ENCODE measurements around the gene PLD4.

The PLD4 gene

GRCh38 chr14:104933746-104934733 is 9.4 kb downstream of the PLD4 start:
- no peaks in the 10 kb centered on the region for H3F3A ChIP-seq (ENCODE audit: insufficient read depth)
- no peaks in the 10 kb centered on the region for H3K36me3 ChIP-seq (ENCODE audit: low read length)
- H3K4me3 ChIP-seq (ENCODE audit: insufficient read depth, low read length, poor library complexity, severe bottlenecking): no peak overlapping the region
- H3K9ac ChIP-seq (ENCODE audit: low read length): no peak overlapping the region
- no peak overlapping the region for H3K27ac ChIP-seq (ENCODE audit: low read depth, low read length)
- no peak overlapping the region for H2AFZ ChIP-seq (ENCODE audit: low read depth, low read length, severe bottlenecking)
- TF ChIP-seq CTCF (IDR thresholded peaks at IDR 0.05; ENCODE audit: insufficient read depth, low read length, poor library complexity, severe bottlenecking): no peak
- TF ChIP-seq EZH2phosphoT487 (conservative IDR thresholded peaks at IDR 0.05; ENCODE audit: low read length): no peak
- no peaks in the 10 kb centered on the region for H4K20me1 ChIP-seq (ENCODE audit: low read depth, low read length)
- H3K79me2 ChIP-seq (ENCODE audit: insufficient read depth, low read length): no peaks in the 10 kb centered on the region
- H3K9me3 ChIP-seq (ENCODE audit: insufficient read depth, low read length): no peaks in the 10 kb centered on the region
- H3K9me2 ChIP-seq (replicated peaks; ENCODE audit: insufficient read depth, low read length): no peaks in the 10 kb centered on the region
- H3K4me2 ChIP-seq (ENCODE audit: low read depth, low read length, poor library complexity, severe bottlenecking): no peak overlapping the region
- no peaks in the 10 kb centered on the region for H3K27me3 ChIP-seq (ENCODE audit: low read length)

GRCh38 chr14:104935026-104935650 is 10.5 kb downstream of the PLD4 start:
- no peaks in the 10 kb centered on the region for H3K27me3 ChIP-seq (ENCODE audit: low read length)
- no peak for TF ChIP-seq EZH2phosphoT487 (conservative IDR thresholded peaks at IDR 0.05; ENCODE audit: low read length)
- TF ChIP-seq CTCF (IDR thresholded peaks at IDR 0.05; ENCODE audit: insufficient read depth, low read length, poor library complexity, severe bottlenecking): no peak

GRCh38 chr14:104935955-104936354 is 11.3 kb downstream of the PLD4 start:
- no peaks in the 10 kb centered on the region for H3K27me3 ChIP-seq (ENCODE audit: low read length)
- no peaks in the 10 kb centered on the region for H4K20me1 ChIP-seq (ENCODE audit: low read depth, low read length)

More at GRCh38 chr14:104935026-104935650, 10.5 kb downstream of the PLD4 start:
- Histone ChIP-seq H4K20me1 (ENCODE audit: low read depth, low read length) (no peaks in the 10 kb centered on the region), H2AFZ (ENCODE audit: low read depth, low read length, severe bottlenecking) (no peak overlapping the region), H3K9ac (ENCODE audit: low read length) (no peak overlapping the region), H3K79me2 (ENCODE audit: insufficient read depth, low read length) (no peaks in the 10 kb centered on the region), H3K9me2 (replicated peaks; ENCODE audit: insufficient read depth, low read length) (no peaks in the 10 kb centered on the region), H3K4me3 (ENCODE audit: insufficient read depth, low read length, poor library complexity, severe bottlenecking) (no peak overlapping the region), H3K36me3 (ENCODE audit: low read length) (no peaks in the 10 kb centered on the region), H3F3A (ENCODE audit: insufficient read depth) (no peaks in the 10 kb centered on the region), H3K27ac (ENCODE audit: low read depth, low read length) (no peak overlapping the region), H3K4me2 (ENCODE audit: low read depth, low read length, poor library complexity, severe bottlenecking) (no peak overlapping the region), H3K9me3 (ENCODE audit: insufficient read depth, low read length) (no peaks in the 10 kb centered on the region)

More at GRCh38 chr14:104935955-104936354, 11.3 kb downstream of the PLD4 start:
- Histone ChIP-seq H3K27ac (ENCODE audit: low read depth, low read length) (no peak overlapping the region), H3K9me2 (replicated peaks; ENCODE audit: insufficient read depth, low read length) (no peaks in the 10 kb centered on the region), H3K9ac (ENCODE audit: low read length) (no peak overlapping the region), H3K4me2 (ENCODE audit: low read depth, low read length, poor library complexity, severe bottlenecking) (no peak overlapping the region), H3K9me3 (ENCODE audit: insufficient read depth, low read length) (no peaks in the 10 kb centered on the region), H2AFZ (ENCODE audit: low read depth, low read length, severe bottlenecking) (no peak overlapping the region), H3K79me2 (ENCODE audit: insufficient read depth, low read length) (no peaks in the 10 kb centered on the region), H3F3A (ENCODE audit: insufficient read depth) (no peaks in the 10 kb centered on the region), H3K36me3 (ENCODE audit: low read length) (no peaks in the 10 kb centered on the region), H3K4me3 (ENCODE audit: insufficient read depth, low read length, poor library complexity, severe bottlenecking) (no peak overlapping the region)
- no peak for TF ChIP-seq EZH2phosphoT487 (conservative IDR thresholded peaks at IDR 0.05; ENCODE audit: low read length)
- no peak for TF ChIP-seq CTCF (IDR thresholded peaks at IDR 0.05; ENCODE audit: insufficient read depth, low read length, poor library complexity, severe bottlenecking)
